GM12878 (cell line): ENCODE data around the gene MRPL23. TPM values are rescaled to one million over a fixed set of nuclear protein-coding genes. Genes with fewer than 3 reads are reported as not detected.

ENCODE experiments used
- ATAC-seq: fragments of 200-7000 bp; cut with Tn5 transposase; 3 replicates; pipeline ENCODE4 v1.9.1; 2020; ENCODE audit warnings: mild to moderate bottlenecking, moderate library complexity
- BruUV-seq: library from RNA; stranded (reverse); fragments of 400-500 nt; replicated peaks from 2 replicates; lab custom pipeline; 2021; lab: Mats Ljungman, UMichigan
- CTCF ChIA-PET: fragments of 300-600 bp; sonication (Branson Sonifier 250); formaldehyde crosslinking; extraction: SDS; loops from one replicate; lab custom pipeline; 2021; ENCODE audit warnings: inconsistent platforms; lab: Yijun Ruan, JAX
- POLR2A ChIA-PET: fragments of 350-600 bp; formaldehyde crosslinking; extraction: SDS; loops from one replicate; lab custom pipeline; 2021; ENCODE audit warnings: inconsistent platforms; lab: Charles Lee
- RAD21 ChIA-PET: fragments of 300-600 bp; sonication (Branson Sonifier 250); formaldehyde crosslinking; loops from one replicate; lab custom pipeline; 2023; ENCODE audit warnings: antibody characterized with exemption; ENCODE audit not compliant: unreplicated experiment; lab: Charles Lee
- SMC1A ChIA-PET: fragments of 300-600 bp; sonication (Branson Sonifier 250); formaldehyde crosslinking; loops from one replicate; lab custom pipeline; 2023; ENCODE audit not compliant: unreplicated experiment, uncharacterized antibody; lab: Charles Lee
- DNase-seq: peaks from one replicate; pipeline ENCODE4 v3.0.0-alpha.2; 2011; ENCODE audit warnings: low read depth, low spot score
- FAIRE-seq: peaks from 3 replicates; lab custom pipeline; 2011; peaks lifted over from hg19 to GRCh38; lab: Jason Lieb, UNC
- H2AFZ ChIP-seq: 2 replicates; pipeline ENCODE4 v1.6.0; 2011; ENCODE audit warnings: low read depth, low read length, control low read depth; ENCODE audit not compliant: control insufficient read depth
- H3K27ac ChIP-seq: 2 replicates; pipeline ENCODE4 v1.5.1; 2011; ENCODE audit warnings: control low read depth; ENCODE audit not compliant: control insufficient read depth, insufficient read depth
- H3K27me3 ChIP-seq, 2 experiments: replicated peaks in 1 of 2; 2 replicates each; pipeline versions ENCODE4 v1.6.0 to v1.6.1; 2011; ENCODE audit warnings: low read length in 1 of 2; ENCODE audit not compliant: control insufficient read depth in 2 of 2, insufficient read depth in 2 of 2
- H3K36me3 ChIP-seq, 2 experiments: 2 replicates each; pipeline ENCODE4 v1.5.1; 2011; ENCODE audit warnings: low read length in 1 of 2; ENCODE audit not compliant: control insufficient read depth in 2 of 2, insufficient read depth in 2 of 2
- H3K4me1 ChIP-seq: 2 replicates; pipeline ENCODE4 v1.6.1; 2011; ENCODE audit warnings: mild to moderate bottlenecking, low read length, moderate library complexity, mixed read lengths; ENCODE audit not compliant: control insufficient read depth, insufficient read depth
- H3K4me2 ChIP-seq: 2 replicates; pipeline ENCODE4 v1.6.0; 2011; ENCODE audit warnings: control low read depth; ENCODE audit not compliant: control insufficient read depth, insufficient read depth
- H3K4me3 ChIP-seq: fragments of 200-600 bp; sonication (generic); 2 replicates; pipeline ENCODE4 v1.5.1; 2016
- H3K79me2 ChIP-seq: 2 replicates; pipeline ENCODE4 v1.6.0; 2011; ENCODE audit warnings: low read length; ENCODE audit not compliant: control insufficient read depth, insufficient read depth
- H3K9ac ChIP-seq: 2 replicates; pipeline ENCODE4 v1.8.0; 2011; ENCODE audit warnings: low read length, control low read depth, mixed read lengths; ENCODE audit not compliant: control insufficient read depth, insufficient read depth
- H3K9me3 ChIP-seq: replicated peaks from 3 replicates; pipeline ENCODE4 v1.5.1; 2011; ENCODE audit warnings: mild to moderate bottlenecking, low read length; ENCODE audit not compliant: control insufficient read depth, insufficient read depth
- H4K20me1 ChIP-seq: 2 replicates; pipeline ENCODE4 v1.6.0; 2011; ENCODE audit not compliant: control insufficient read depth, insufficient read depth
- BCL3 ChIP-seq: IDR thresholded peaks from 2 replicates; pipeline ENCODE4 v1.6.1; 2011; ENCODE audit warnings: borderline replicate concordance, low read depth, mild to moderate bottlenecking, moderate library complexity, low read length; ENCODE audit not compliant: insufficient read depth, poor library complexity, severe bottlenecking
- CBX3 ChIP-seq: fragments of 200-600 bp; sonication (generic); IDR thresholded peaks from 2 replicates; pipeline ENCODE4 v1.6.1; 2016; ENCODE audit warnings: low read depth, borderline replicate concordance
- CBX5 ChIP-seq: sonication (generic); IDR thresholded peaks from 2 replicates; pipeline ENCODE4 v1.6.1; 2016; ENCODE audit warnings: low read depth, moderate library complexity, mild to moderate bottlenecking, inconsistent platforms
- MEF2A ChIP-seq: IDR thresholded peaks from 2 replicates; pipeline ENCODE4 v1.6.1; 2011; ENCODE audit warnings: low read depth, mild to moderate bottlenecking, low read length, moderate library complexity; ENCODE audit not compliant: insufficient read depth
- MYB ChIP-seq: fragments of 150-350 bp; IDR thresholded peaks from 2 replicates; pipeline ENCODE4 v1.6.1; 2014; ENCODE audit warnings: mild to moderate bottlenecking, low read depth, low read length, borderline replicate concordance
- PML ChIP-seq: IDR thresholded peaks from 2 replicates; pipeline ENCODE4 v1.6.1; 2012; ENCODE audit warnings: low read length, inconsistent platforms
- POLR2AphosphoS2 ChIP-seq: IDR thresholded peaks from 2 replicates; pipeline ENCODE4 v1.6.1; 2011; ENCODE audit warnings: low read depth, mild to moderate bottlenecking, low read length, improper control_type of control experiment, moderate library complexity
- REST ChIP-seq: IDR thresholded peaks from 2 replicates; pipeline ENCODE4 v1.6.1; 2012; ENCODE audit warnings: mild to moderate bottlenecking, low read depth, low read length
- ZNF687 ChIP-seq: fragments of 450-650 bp; IDR thresholded peaks from 2 replicates; pipeline ENCODE4 v1.6.1; 2017; ENCODE audit warnings: mild to moderate bottlenecking, moderate library complexity
- WGBS: methylation state at CpG from one replicate; pipeline ENCODE4 v1.1.6; 2016; ENCODE audit warnings: low lambda C conversion rate; ENCODE audit not compliant: insufficient replicate concordance, insufficient coverage; ENCODE audit errors: missing lambda C conversion rate; 5-methylcytosine and 5-hydroxymethylcytosine counted together
- in situ Hi-C: fragments of 300-500 bp; cut with MboI; formaldehyde crosslinking; loops from 9 replicates; pipeline ENCODE4 v1.14.3; 2018; ENCODE audit warnings: mixed read lengths
- intact Hi-C: fragments of 100-400 bp; cut with micrococcal nuclease; formaldehyde crosslinking; loops from one replicate; pipeline ENCODE4 v1.14.2; 2022; ENCODE audit not compliant: unreplicated experiment
- polyA plus RNA-seq, 11 experiments: library from polyadenylated mRNA; depleted of rRNA in 4 of 11; unstranded in 6 of 11; stranded (reverse) in 5 of 11; fragments of >200 nt; fragmentation: Nextera tagmentation in 4 of 11; fragmentation: Illumina TruSeq in 1 of 11; extraction: Ambion mirVana in 4 of 11; extraction: Trizol in 1 of 11; gene quantifications; 1 replicate in 1 of 11; 2 replicates in 10 of 11; pipeline versions ENCODE4 v1.2.1 to v1.2.3, GENCODE V29; 2011 to 2016; ENCODE audit warnings: inconsistent platforms in 2 of 11, missing spikeins in 2 of 11, low read depth in 1 of 11
- total RNA-seq, 4 experiments: library from RNA; depleted of rRNA in 3 of 4; stranded (reverse); fragments of >200 nt in 3 of 4; fragmentation: Illumina TruSeq in 1 of 4; extraction: Trizol in 1 of 4; gene quantifications; 2 replicates each; pipeline versions ENCODE4 v1.2.1 to v1.2.3, GENCODE V29; 2013 to 2021

The MRPL23 gene
- total and polyA plus RNA-seq, 10 of the 15 experiments (the other 5 are each of a cell fraction or from before 2014, with no cell fraction given): 1.6 to 207 (median 126) TPM

GRCh38 chr11:1927848-1928469, 19.2 kb upstream of the MRPL23 start:
- FAIRE-seq: no peak
- Histone ChIP-seq H3K27ac (no peak overlapping the region), H3K79me2 (no peaks in the 10 kb centered on the region), H3K9me3 (no peaks in the 10 kb centered on the region), H3K36me3 (no peaks in the 10 kb centered on the region), H3K27me3 (no peaks in the 10 kb centered on the region; a peak in 2 of 4 replicates), H3K4me3 (no peak overlapping the region), H3K4me1 (no peaks in the 10 kb centered on the region), H3K9ac (no peak overlapping the region), H2AFZ (no peak overlapping the region), H3K4me2 (no peak overlapping the region), H4K20me1 (no peaks in the 10 kb centered on the region)
- intact Hi-C loops (no loop called here), in situ Hi-C loops (no loop called here)
- ChIA-PET POLR2A (no interaction called here), CTCF (no interaction called here), SMC1A (no interaction called here), RAD21 (no interaction called here)
- TF ChIP-seq MEF2A: no peak
- TF ChIP-seq BCL3: no peak
- TF ChIP-seq CBX3: no peak
- TF ChIP-seq REST: no peak
- TF ChIP-seq POLR2AphosphoS2: no peak
- TF ChIP-seq PML: no peak
- no peak for TF ChIP-seq MYB
- no peak for TF ChIP-seq CBX5
- TF ChIP-seq ZNF687: no peak
- no peak for DNase-seq
- BruUV-seq: no TSS peak
- WGBS: 65% methylated on average over 20 of the region's 20 CpGs
- no peak for ATAC-seq
